Bladder microvascular endothelial cell (primary cell): Measurements from ENCODE around the gene ATL3. TPM values are rescaled to one million over a fixed set of nuclear protein-coding genes. Genes with fewer than 3 reads are reported as not detected.

Experiments
- total RNA-seq: library from RNA; depleted of rRNA; stranded (reverse); fragments of >200 nt; gene quantifications from 2 replicates; pipeline ENCODE4 v1.2.3, GENCODE V29; 2014

Gene ATL3
- total RNA-seq, result 84.9 and 87.6 TPM in 2 replicates

GRCh38 chr11:63671322-63672155 lies at the start of gene ATL3:
TSS of gene ATL3 (minus strand) at chr11:63671376. CDS start at chr11:63671335, 41 bp downstream.

GRCh38 chr11:63681321-63682065 lies 10.3 kb upstream of the ATL3 start, which contains the start of gene RTN3:
TSS of gene RTN3 (plus strand) at chr11:63681500. CDS start at chr11:63681637, 137 bp downstream.

GRCh38 chr11:63614136-63614671 lies 57.0 kb downstream of the ATL3 start, which contains the start of gene PLAAT3:
TSS of gene PLAAT3 (minus strand) at chr11:63614433. CDS start at chr11:63614014, 419 bp downstream.

Other genes starting within 250 kb of the ATL3 start
- not detected in 2 replicates for gene PLAAT5, start 180.2 kb downstream of the ATL3 start, total RNA-seq
- not detected in 2 replicates for gene LGALS12, start 165.3 kb downstream of the ATL3 start, total RNA-seq
- gene PLAAT4, start 134.6 kb downstream of the ATL3 start, total RNA-seq, result 2.5 and 5.5 TPM in 2 replicates
- gene PLAAT2, start 108.0 kb downstream of the ATL3 start, total RNA-seq, result 0.13 TPM in 1 of 2 replicates, not detected in the other
- 22.8 and 73.0 TPM in 2 replicates for gene PLAAT3, start 56.9 kb downstream of the ATL3 start, total RNA-seq
- gene RTN3, start 10.1 kb upstream of the ATL3 start, total RNA-seq, result 30.8 and 73.8 TPM in 2 replicates
- 10.7 and 10.8 TPM in 2 replicates for gene ZFTA, start 97.4 kb upstream of the ATL3 start, total RNA-seq
- gene SPINDOC, start 142.1 kb upstream of the ATL3 start, total RNA-seq, result 14.9 and 17.8 TPM in 2 replicates
- gene MARK2, start 167.7 kb upstream of the ATL3 start, total RNA-seq, result 6.2 and 16.0 TPM in 2 replicates
- gene RCOR2, start 245.8 kb upstream of the ATL3 start, total RNA-seq, result 0.16 and 0.19 TPM in 2 replicates